Measurements from ENCODE around the gene TROAP. TPM values are rescaled to one million over a fixed set of nuclear protein-coding genes. Genes with fewer than 3 reads are reported as not detected.
A peak's percentile ranks its signal among the peaks of the same experiment; 100 is the strongest.

The TROAP gene
- total and polyA plus RNA-seq, 2 experiments from 2014 or later = 46.4 to 47.5 TPM

GRCh38 chr12:49273726-49274395, 49.2 kb upstream of the TROAP start:
- no peaks in the 10 kb centered on the region for H3K9me2 ChIP-seq (ENCODE audit: insufficient read depth)
- H3K4me2 ChIP-seq = no peak overlapping the region
- Mint-ChIP-seq H3K27me3 (ENCODE audit: insufficient read depth, low read depth, poor library complexity) (peaks cover 7% of the 10 kb centered on the region), H3K4me3 (no peak overlapping the region), H3K27ac (no peak overlapping the region), H3K9me3 (no peaks in the 10 kb centered on the region; the same call in 2 of the 3 replicates), H3K36me3 (ENCODE audit: low read depth) (peaks cover 51% of the 10 kb centered on the region), H3K4me1 (no peaks in the 10 kb centered on the region)
- peaks cover 41% of the 10 kb centered on the region for H3K36me3 ChIP-seq (ENCODE audit: insufficient read depth)
- ATAC-seq = peak; percentile 12; the same call in 1 of the 3 replicates
- peaks cover 36% of the 10 kb centered on the region for H3F3A ChIP-seq (replicated peaks; ENCODE audit: low read depth)
- no peak overlapping the region for H3K27ac ChIP-seq (ENCODE audit: low read depth)
- no peak overlapping the region for H3K4me3 ChIP-seq
- no peak for TF ChIP-seq ETS1 (IDR thresholded peaks at IDR 0.05)
- no peak for TF ChIP-seq JUNB (IDR thresholded peaks at IDR 0.05; ENCODE audit: unreplicated experiment)
- TF ChIP-seq, protein P1, sequence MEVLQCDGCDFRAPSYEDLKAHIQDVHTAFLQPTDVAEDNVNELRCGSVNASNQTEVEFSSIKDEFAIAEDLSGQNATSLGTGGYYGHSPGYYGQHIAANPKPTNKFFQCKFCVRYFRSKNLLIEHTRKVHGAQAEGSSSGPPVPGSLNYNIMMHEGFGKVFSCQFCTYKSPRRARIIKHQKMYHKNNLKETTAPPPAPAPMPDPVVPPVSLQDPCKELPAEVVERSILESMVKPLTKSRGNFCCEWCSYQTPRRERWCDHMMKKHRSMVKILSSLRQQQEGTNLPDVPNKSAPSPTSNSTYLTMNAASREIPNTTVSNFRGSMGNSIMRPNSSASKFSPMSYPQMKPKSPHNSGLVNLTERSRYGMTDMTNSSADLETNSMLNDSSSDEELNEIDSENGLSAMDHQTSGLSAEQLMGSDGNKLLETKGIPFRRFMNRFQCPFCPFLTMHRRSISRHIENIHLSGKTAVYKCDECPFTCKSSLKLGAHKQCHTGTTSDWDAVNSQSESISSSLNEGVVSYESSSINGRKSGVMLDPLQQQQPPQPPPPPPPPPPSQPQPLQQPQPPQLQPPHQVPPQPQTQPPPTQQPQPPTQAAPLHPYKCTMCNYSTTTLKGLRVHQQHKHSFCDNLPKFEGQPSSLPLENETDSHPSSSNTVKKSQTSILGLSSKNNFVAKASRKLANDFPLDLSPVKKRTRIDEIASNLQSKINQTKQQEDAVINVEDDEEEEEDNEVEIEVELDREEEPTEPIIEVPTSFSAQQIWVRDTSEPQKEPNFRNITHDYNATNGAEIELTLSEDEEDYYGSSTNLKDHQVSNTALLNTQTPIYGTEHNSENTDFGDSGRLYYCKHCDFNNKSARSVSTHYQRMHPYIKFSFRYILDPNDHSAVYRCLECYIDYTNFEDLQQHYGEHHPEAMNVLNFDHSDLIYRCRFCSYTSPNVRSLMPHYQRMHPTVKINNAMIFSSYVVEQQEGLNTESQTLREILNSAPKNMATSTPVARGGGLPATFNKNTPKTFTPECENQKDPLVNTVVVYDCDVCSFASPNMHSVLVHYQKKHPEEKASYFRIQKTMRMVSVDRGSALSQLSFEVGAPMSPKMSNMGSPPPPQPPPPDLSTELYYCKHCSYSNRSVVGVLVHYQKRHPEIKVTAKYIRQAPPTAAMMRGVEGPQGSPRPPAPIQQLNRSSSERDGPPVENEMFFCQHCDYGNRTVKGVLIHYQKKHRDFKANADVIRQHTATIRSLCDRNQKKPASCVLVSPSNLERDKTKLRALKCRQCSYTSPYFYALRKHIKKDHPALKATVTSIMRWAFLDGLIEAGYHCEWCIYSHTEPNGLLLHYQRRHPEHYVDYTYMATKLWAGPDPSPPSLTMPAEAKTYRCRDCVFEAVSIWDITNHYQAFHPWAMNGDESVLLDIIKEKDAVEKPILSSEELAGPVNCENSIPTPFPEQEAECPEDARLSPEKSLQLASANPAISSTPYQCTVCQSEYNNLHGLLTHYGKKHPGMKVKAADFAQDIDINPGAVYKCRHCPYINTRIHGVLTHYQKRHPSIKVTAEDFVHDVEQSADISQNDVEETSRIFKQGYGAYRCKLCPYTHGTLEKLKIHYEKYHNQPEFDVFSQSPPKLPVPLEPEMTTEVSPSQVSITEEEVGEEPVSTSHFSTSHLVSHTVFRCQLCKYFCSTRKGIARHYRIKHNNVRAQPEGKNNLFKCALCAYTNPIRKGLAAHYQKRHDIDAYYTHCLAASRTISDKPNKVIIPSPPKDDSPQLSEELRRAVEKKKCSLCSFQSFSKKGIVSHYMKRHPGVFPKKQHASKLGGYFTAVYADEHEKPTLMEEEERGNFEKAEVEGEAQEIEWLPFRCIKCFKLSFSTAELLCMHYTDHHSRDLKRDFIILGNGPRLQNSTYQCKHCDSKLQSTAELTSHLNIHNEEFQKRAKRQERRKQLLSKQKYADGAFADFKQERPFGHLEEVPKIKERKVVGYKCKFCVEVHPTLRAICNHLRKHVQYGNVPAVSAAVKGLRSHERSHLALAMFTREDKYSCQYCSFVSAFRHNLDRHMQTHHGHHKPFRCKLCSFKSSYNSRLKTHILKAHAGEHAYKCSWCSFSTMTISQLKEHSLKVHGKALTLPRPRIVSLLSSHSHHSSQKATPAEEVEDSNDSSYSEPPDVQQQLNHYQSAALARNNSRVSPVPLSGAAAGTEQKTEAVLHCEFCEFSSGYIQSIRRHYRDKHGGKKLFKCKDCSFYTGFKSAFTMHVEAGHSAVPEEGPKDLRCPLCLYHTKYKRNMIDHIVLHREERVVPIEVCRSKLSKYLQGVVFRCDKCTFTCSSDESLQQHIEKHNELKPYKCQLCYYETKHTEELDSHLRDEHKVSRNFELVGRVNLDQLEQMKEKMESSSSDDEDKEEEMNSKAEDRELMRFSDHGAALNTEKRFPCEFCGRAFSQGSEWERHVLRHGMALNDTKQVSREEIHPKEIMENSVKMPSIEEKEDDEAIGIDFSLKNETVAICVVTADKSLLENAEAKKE (CRISPR knock-in tag; IDR thresholded peaks at IDR 0.05) = no peak
- no peak for TF ChIP-seq NANOG (IDR thresholded peaks at IDR 0.05; ENCODE audit: borderline replicate concordance)
- TF ChIP-seq EZH2phosphoT487 (IDR thresholded peaks at IDR 0.05; ENCODE audit: unreplicated experiment) = no peak
- TF ChIP-seq, protein P2, sequence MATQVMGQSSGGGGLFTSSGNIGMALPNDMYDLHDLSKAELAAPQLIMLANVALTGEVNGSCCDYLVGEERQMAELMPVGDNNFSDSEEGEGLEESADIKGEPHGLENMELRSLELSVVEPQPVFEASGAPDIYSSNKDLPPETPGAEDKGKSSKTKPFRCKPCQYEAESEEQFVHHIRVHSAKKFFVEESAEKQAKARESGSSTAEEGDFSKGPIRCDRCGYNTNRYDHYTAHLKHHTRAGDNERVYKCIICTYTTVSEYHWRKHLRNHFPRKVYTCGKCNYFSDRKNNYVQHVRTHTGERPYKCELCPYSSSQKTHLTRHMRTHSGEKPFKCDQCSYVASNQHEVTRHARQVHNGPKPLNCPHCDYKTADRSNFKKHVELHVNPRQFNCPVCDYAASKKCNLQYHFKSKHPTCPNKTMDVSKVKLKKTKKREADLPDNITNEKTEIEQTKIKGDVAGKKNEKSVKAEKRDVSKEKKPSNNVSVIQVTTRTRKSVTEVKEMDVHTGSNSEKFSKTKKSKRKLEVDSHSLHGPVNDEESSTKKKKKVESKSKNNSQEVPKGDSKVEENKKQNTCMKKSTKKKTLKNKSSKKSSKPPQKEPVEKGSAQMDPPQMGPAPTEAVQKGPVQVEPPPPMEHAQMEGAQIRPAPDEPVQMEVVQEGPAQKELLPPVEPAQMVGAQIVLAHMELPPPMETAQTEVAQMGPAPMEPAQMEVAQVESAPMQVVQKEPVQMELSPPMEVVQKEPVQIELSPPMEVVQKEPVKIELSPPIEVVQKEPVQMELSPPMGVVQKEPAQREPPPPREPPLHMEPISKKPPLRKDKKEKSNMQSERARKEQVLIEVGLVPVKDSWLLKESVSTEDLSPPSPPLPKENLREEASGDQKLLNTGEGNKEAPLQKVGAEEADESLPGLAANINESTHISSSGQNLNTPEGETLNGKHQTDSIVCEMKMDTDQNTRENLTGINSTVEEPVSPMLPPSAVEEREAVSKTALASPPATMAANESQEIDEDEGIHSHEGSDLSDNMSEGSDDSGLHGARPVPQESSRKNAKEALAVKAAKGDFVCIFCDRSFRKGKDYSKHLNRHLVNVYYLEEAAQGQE (IDR thresholded peaks at IDR 0.05; ENCODE audit: unreplicated experiment) = no peak
- TF ChIP-seq ZNF331 (CRISPR knock-in tag; IDR thresholded peaks at IDR 0.05; ENCODE audit: low read depth) = no peak
- TF ChIP-seq POLR2AphosphoS5 (IDR thresholded peaks at IDR 0.05; ENCODE audit: low read depth) = no peak
- TF ChIP-seq ZNF114 (CRISPR knock-in tag; IDR thresholded peaks at IDR 0.05) = no peak
- no peak for TF ChIP-seq CTCF (conservative IDR thresholded peaks at IDR 0.05; ENCODE audit: low read depth in 2 of 2)
- no peak for TF ChIP-seq EZH2 (IDR thresholded peaks at IDR 0.05; ENCODE audit: low read depth, unreplicated experiment)
- no peak for TF ChIP-seq STAT1 (IDR thresholded peaks at IDR 0.05; ENCODE audit: unreplicated experiment)
- TF ChIP-seq CREB1 (CRISPR knock-in tag; IDR thresholded peaks at IDR 0.05; ENCODE audit: low read depth) = no peak
- H2AFZ ChIP-seq = no peak overlapping the region
- H3K27me3 ChIP-seq (ENCODE audit: insufficient read depth) = no peaks in the 10 kb centered on the region
- H3K4me1 ChIP-seq (ENCODE audit: insufficient read depth) = no peaks in the 10 kb centered on the region
- DNase-seq (ENCODE audit: low spot score) = no peak
- peaks cover 12% of the 10 kb centered on the region for H4K20me1 ChIP-seq (replicated peaks; ENCODE audit: insufficient read depth)
- H3K79me2 ChIP-seq (replicated peaks; ENCODE audit: insufficient read depth) = peaks cover 12% of the 10 kb centered on the region
